Measurements from ENCODE around the gene ITPR1. TPM values are rescaled to one million over a fixed set of nuclear protein-coding genes. Genes with fewer than 3 reads are reported as not detected.

Gene ITPR1
- total RNA-seq, 1 experiment from 2014 or later: 8.7 TPM

GRCh38 chr3:4822568-4822967 lies 329.4 kb downstream of the ITPR1 start:
- Histone ChIP-seq H3K27ac (ENCODE audit: low read length) (no peak overlapping the region), H3K4me3 (ENCODE audit: low read depth in 2 of 2, low read length in 2 of 2) (no peak overlapping the region), H3K36me3 (ENCODE audit: control insufficient read depth, insufficient read depth, low read length) (no peaks in the 10 kb centered on the region), H3K27me3 (ENCODE audit: control insufficient read depth, insufficient read depth, low read length) (no peaks in the 10 kb centered on the region), H3K4me1 (ENCODE audit: control insufficient read depth, insufficient read depth, low read length) (peaks cover 10% of the 10 kb centered on the region; the same call in 1 of the 2 replicates), H3K9me3 (ENCODE audit: control insufficient read depth, insufficient read depth, low read depth, low read length) (no peaks in the 10 kb centered on the region)
- no TSS peak for BruUV-seq (replicated peaks)
- POLR2A ChIA-PET: no interaction called here
- TF ChIP-seq POLR2AphosphoS5 (IDR thresholded peaks at IDR 0.05; ENCODE audit: low read depth, low read length) (no peak), SIN3A (IDR thresholded peaks at IDR 0.05; ENCODE audit: borderline replicate concordance, insufficient read depth, low read depth, low read length) (no peak), CTCF (IDR thresholded peaks at IDR 0.05) (no peak), REST (IDR thresholded peaks at IDR 0.05; ENCODE audit: insufficient read depth in 1 of 2, low read depth in 2 of 2, low read length in 1 of 2) (no peak), TCF7L2 (IDR thresholded peaks at IDR 0.05; ENCODE audit: low read depth, low read length) (no peak)
- in situ Hi-C loops (cut with HindIII; ENCODE audit: low pct_unique_long_range_greater_than_20kb, low sequenced_read_pairs) (no loop called here), intact Hi-C loops (cut with micrococcal nuclease; ENCODE audit: unreplicated experiment) (no loop called here)
- ATAC-seq (no peak), DNase-seq (ENCODE audit: low read depth, low spot score) (no peak)
- CTCF ChIA-PET: no interaction called here

GRCh38 chr3:4823385-4823784 lies 330.2 kb downstream of the ITPR1 start:
- DNase-seq (ENCODE audit: low read depth, low spot score) (no peak), ATAC-seq (no peak)
- Histone ChIP-seq H3K4me1 (ENCODE audit: control insufficient read depth, insufficient read depth, low read length) (peaks cover 10% of the 10 kb centered on the region; the same call in 1 of the 2 replicates), H3K36me3 (ENCODE audit: control insufficient read depth, insufficient read depth, low read length) (no peaks in the 10 kb centered on the region), H3K27ac (ENCODE audit: low read length) (no peak overlapping the region), H3K27me3 (ENCODE audit: control insufficient read depth, insufficient read depth, low read length) (no peaks in the 10 kb centered on the region), H3K9me3 (ENCODE audit: control insufficient read depth, insufficient read depth, low read depth, low read length) (no peaks in the 10 kb centered on the region), H3K4me3 (ENCODE audit: low read depth in 2 of 2, low read length in 2 of 2) (no peak overlapping the region)
- ChIA-PET POLR2A (no interaction called here), CTCF (no interaction called here)
- BruUV-seq (replicated peaks): no TSS peak
- in situ Hi-C loops (cut with HindIII; ENCODE audit: low pct_unique_long_range_greater_than_20kb, low sequenced_read_pairs) (no loop called here), intact Hi-C loops (cut with micrococcal nuclease; ENCODE audit: unreplicated experiment) (no loop called here)
- TF ChIP-seq REST (IDR thresholded peaks at IDR 0.05; ENCODE audit: insufficient read depth in 1 of 2, low read depth in 2 of 2, low read length in 1 of 2): no peak
- no peak for TF ChIP-seq POLR2AphosphoS5 (IDR thresholded peaks at IDR 0.05; ENCODE audit: low read depth, low read length)
- TF ChIP-seq TCF7L2 (IDR thresholded peaks at IDR 0.05; ENCODE audit: low read depth, low read length): no peak
- TF ChIP-seq SIN3A (IDR thresholded peaks at IDR 0.05; ENCODE audit: borderline replicate concordance, insufficient read depth, low read depth, low read length): no peak
- no peak for TF ChIP-seq CTCF (IDR thresholded peaks at IDR 0.05)

All from Panc1 (cell line).